ENCODE data around the gene ATP13A1. TPM values are rescaled to one million over a fixed set of nuclear protein-coding genes. Genes with fewer than 3 reads are reported as not detected.

ATP13A1 gene
- total RNA-seq, 1 experiment from 2014 or later: 73.7 TPM

DNA sequence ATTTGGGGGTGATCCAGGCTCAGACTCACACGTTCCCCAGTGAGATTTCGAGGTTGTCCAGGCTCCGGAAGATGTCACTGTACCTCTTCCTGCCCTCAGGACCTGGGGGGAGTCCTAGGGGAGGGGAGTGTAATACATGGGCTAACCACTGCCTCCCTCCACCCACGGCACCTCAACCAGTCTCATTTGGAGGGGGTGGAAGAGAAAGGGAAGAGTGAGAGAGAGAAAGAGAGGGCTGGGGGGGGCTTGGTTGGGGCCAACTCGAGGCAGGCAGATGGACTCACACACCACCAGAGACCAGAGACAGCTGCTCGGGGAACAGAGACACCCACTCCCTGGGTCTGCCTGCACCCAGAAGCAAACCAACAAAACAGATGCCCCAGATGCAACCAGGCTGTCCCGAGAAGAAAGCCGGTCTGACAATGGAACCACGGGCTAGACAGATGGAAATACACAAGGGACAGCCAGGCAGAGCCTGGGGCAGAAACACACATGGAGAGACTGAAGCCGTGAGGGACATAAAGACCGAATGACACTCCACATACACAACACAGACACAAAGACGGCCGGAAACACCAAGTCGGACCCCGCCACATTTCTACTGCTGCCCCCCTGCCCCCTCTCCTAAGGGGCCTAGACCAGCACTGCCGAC is 20.8 kb downstream of the ATP13A1 start:
- intact Hi-C loops (cut with micrococcal nuclease): no loop called here
- ChIA-PET CTCF (no interaction called here), RAD21 (ENCODE audit: low non-redundant PET in 1 of 2, low total read pairs in 2 of 2, uncharacterized antibody in 2 of 2, unreplicated experiment in 2 of 2) (no interaction called here), POLR2A (no interaction called here)
- no TSS peak for BruUV-seq (replicated peaks)
- H3K79me2 ChIP-seq (ENCODE audit: insufficient read depth, low read length): no peaks in the 10 kb centered on the region
- H3K9me2 ChIP-seq (ENCODE audit: insufficient read depth): no peaks in the 10 kb centered on the region
- no peaks in the 10 kb centered on the region for H3K27me3 ChIP-seq (ENCODE audit: insufficient read depth, low read length)
- H3K9ac ChIP-seq (ENCODE audit: low read length): peak overlapping the region; percentile 83
- H3K4me1 ChIP-seq (ENCODE audit: control insufficient read depth in 1 of 2, insufficient read depth in 2 of 2, low read length in 2 of 2): peaks cover 0 to 14% of the 10 kb centered on the region in 2 experiments; a peak in 2 of 4 replicates
- no peak overlapping the region for H2AFZ ChIP-seq (ENCODE audit: low read depth, low read length, poor library complexity, severe bottlenecking)
- TF ChIP-seq POLR2AphosphoS5 (IDR thresholded peaks at IDR 0.05; ENCODE audit: low read depth, low read length) (no peak), ZNF274 (IDR thresholded peaks at IDR 0.05; ENCODE audit: low read depth, low read length) (no peak), CBX3 (IDR thresholded peaks at IDR 0.05; ENCODE audit: low read depth) (no peak), ZFX (IDR thresholded peaks at IDR 0.05) (no peak), POLR2A (IDR thresholded peaks at IDR 0.05; ENCODE audit: borderline replicate concordance, extremely low read depth, insufficient read depth, insufficient read length) (no peak), SRF (IDR thresholded peaks at IDR 0.05; ENCODE audit: low read depth) (no peak), FOSL1 (IDR thresholded peaks at IDR 0.05; ENCODE audit: low read depth) (no peak), EZH2phosphoT487 (IDR thresholded peaks at IDR 0.05; ENCODE audit: borderline replicate concordance) (no peak)
- TF ChIP-seq, protein P1, sequence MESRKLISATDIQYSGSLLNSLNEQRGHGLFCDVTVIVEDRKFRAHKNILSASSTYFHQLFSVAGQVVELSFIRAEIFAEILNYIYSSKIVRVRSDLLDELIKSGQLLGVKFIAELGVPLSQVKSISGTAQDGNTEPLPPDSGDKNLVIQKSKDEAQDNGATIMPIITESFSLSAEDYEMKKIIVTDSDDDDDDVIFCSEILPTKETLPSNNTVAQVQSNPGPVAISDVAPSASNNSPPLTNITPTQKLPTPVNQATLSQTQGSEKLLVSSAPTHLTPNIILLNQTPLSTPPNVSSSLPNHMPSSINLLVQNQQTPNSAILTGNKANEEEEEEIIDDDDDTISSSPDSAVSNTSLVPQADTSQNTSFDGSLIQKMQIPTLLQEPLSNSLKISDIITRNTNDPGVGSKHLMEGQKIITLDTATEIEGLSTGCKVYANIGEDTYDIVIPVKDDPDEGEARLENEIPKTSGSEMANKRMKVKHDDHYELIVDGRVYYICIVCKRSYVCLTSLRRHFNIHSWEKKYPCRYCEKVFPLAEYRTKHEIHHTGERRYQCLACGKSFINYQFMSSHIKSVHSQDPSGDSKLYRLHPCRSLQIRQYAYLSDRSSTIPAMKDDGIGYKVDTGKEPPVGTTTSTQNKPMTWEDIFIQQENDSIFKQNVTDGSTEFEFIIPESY (IDR thresholded peaks at IDR 0.05; ENCODE audit: extremely low read depth, insufficient replicate concordance, low read length): no peak
- H3K27ac ChIP-seq (ENCODE audit: low read depth, low read length): peak overlapping the region; percentile 75
- H3K4me3 ChIP-seq (replicated peaks in 1 of 2; ENCODE audit: low read depth in 1 of 2, low read length in 2 of 2): peak overlapping the region; percentile 85 to 94
- DNase-seq (ENCODE audit: low read depth, low spot score) (no peak), ATAC-seq (peak; percentile 10)
- no peaks in the 10 kb centered on the region for H3K9me3 ChIP-seq (ENCODE audit: control insufficient read depth in 1 of 2, insufficient read depth in 1 of 2, low read depth in 1 of 2, low read length in 2 of 2)
- peak overlapping the region; percentile 99 for H3K4me2 ChIP-seq (ENCODE audit: low read length)
- H4K20me1 ChIP-seq (ENCODE audit: insufficient read depth): no peaks in the 10 kb centered on the region
- peaks cover 11 to 21% of the 10 kb centered on the region in 2 experiments; a peak in 3 of 4 replicates for H3K36me3 ChIP-seq (ENCODE audit: control insufficient read depth in 1 of 2, insufficient read depth in 2 of 2, low read length in 2 of 2)

Measured in HCT116 (cell line).